Measurements from ENCODE around the gene NECTIN1.

Gene NECTIN1

DNA sequence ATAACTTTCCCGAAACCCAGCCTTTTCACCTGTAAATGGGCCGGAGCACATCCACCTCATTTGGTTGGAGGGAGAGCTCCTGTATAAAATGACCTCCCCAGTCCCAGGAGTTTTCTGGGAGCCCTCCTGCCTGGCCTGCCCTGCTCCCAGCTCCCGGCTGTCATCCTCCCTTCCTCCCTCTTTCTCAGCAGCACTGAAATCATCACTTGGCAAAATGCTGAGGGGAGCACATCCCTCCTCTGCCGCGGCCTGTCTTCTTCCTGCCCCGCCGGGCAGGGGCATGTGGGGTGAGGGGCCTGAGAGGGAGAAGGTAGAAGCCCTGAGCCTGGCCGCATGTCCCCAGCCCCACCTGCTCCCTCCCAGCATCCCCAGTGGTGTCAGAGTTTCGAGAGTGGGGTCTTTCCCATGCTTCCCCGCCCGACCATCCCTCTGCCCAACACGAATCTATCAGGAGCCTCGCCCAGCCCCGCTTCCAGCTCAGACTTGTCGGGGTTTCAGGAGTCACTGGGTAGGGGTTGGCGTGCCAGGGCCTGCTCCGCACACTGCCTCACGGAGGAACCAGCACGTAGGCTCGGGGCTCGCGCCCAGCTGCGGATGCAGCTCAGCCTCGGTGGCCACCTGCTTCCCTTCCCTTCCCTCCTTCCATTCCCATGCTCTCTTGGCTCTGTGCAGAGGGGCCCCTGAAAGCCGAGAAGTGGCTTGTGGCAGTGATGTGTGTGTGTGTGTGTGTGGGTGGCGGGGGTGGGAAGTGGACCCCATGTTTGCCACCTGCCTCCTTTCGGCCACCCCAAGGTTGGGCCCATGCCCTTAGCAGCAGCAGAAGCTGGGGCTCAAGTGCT, 37.1 kb downstream of the NECTIN1 start:
- no peak for DNase-seq

DNA sequence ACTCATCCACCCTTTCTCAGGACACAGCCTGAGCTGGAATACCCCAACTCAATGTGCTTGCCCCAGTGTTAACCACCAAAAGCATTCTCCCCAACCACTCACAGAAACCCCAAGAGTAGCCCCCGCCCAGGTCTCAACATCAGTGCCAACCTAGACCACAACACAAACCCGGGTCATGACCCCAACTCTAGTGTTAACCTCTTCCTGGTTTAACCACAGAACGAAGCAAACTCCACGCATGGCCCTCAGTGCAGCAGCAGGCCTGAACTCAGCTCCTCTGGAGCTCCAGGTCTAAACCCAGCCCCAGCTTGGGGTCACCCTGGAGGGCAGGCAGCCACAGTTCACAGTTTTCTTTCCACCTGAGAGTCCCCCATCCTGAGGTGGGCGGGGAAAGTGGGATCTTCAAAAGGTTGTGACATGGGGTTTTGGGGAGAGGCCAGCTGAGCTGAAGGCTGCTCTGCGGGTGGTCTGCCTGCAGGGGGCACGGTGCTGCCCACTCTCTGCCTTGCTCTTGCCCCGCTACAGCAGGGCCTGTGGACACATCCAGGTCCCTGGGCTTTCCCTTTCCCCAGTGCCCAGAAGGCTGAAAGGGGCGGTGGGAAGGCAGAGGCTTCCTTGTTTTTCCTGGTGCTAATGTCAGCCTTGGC, 37.9 kb downstream of the NECTIN1 start:
- DNase-seq: no peak

DNA sequence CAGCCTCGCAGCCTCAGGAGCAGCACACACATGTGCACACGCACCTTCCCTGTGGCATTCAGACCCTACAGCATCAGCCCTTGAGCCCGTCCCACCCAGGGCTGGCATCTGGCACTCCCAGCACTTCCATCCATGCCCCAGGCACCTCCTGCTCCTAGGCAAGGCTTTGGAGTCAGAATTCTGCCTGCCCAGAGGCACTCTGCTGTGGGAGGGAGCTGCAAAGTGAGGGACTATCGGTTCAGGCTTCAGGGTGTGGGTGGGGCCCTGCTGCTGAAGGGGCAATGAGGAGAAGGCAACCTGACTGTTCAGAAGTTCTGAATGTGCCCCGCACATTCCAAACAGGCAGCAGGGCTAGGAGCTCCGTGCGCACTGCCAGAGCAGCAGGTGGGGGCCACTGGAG, 39.7 kb downstream of the NECTIN1 start:
- DNase-seq: no peak

DNA sequence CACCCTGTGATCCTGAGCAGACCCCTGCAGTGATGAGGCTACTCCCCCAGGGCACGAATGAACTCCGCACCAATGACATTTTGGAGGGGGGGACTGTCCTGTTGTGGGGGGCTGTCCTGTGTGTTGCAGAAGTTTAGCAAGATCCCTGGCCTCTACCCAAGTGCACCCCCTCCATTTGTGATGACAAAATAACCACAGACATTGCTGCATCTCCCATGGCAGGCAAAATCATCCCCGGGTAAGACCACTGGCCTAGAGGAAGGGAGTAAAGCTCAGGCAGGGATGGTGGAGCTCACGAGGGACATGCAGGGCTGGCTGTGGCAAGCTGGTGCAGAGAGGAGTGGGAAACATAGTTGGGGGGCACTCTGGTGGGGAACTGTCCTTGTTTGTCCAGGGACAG, 40.6 kb downstream of the NECTIN1 start:
- DNase-seq: no peak

DNA sequence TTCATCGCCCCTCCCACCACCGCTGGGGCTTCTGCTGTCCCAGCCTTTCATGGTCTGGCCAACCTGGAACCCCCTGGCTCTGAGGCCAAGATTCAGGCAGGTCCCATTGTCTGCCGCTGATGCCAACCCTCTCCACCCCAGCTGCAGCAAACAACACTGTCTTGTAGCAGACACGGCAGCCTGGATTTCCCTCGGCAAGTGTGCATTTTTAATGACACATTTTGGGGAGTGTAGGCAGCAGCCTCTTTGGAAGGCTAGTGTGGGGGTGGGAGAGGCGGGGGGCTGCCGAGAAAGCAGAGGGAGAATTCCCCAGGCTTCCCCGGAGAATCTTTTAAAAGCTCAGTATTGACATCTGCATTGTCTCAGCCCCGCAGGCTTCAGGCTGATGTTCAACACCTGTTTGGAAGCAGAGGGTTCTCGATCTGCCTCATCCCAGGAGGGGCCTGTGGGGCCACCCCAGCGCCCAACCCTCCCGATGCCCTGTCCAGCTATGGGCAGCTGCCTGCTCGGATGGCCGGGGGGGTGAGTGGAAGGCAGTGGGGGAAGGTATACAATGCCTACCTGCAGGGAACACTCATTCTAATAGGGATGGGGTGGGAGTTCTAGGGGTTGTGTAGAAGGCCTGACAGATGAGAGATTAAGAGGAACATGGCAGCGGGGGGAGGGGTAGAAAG, 41.5 kb downstream of the NECTIN1 start:
- DNase-seq: no peak

DNA sequence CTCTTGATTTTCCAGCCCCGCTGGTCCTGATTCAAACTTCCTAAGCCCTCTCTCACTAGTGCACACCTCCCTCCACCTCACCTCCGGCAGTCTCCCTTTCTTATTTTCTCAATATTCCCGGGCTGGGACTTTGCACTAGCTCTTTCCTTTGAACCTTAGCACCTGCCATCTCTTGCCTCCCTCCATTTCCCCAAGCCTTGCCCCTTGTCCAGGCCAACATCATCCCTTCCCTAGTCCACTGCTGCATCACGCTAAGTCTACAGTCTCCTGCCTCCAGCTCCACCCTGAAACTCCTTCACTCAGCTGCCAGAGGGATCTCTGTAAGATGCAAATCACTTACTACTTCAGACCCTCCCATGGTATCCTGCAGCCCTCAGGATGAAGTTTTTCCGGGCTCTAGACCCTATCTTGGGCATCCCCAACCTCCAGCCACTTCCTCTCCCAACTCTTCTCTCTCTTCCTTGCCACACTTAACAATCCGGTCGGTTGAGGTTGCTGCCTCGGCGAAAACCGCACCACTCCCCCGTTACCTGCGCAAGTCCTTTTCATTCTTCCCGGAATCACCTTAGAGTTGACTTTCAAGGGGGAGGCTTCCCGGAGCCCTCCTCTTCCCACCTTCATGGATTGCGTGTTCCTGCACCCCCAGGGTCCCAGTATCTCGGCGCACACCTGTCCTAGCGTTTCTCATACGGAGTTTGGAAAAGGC, 42.7 kb downstream of the NECTIN1 start:
- DNase-seq: no peak

DNA sequence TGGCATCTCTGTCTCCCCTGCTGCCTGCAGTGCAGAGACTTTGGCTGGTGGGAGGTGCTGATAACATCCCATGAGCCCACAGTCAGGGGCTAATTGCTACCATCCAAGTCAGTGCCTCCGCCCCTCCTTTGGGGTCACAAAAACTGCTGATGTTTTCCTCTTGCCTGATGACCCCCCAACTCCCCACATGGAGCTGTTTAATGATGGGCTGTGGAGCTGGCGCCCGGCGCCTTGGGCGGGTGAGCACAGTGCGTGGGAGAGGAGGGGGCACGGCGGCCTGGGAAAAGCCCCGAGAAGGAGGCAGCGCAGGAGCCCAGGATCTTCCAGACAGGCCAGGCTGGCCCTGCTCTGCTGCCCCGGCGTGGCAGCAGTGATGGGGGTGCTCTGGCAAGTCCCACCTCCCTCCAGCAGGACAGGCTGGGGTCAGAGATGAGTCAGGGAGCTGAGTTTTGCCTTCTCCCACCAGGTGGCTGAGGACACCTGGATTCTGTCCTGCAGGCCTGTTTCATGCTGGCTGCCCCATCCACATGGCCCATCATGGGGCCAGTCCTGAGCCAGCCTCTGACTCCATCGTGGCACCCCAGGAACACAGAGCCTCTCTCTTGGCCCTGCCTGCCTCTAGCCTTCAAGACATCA, 43.8 kb downstream of the NECTIN1 start:
- DNase-seq: no peak

DNA sequence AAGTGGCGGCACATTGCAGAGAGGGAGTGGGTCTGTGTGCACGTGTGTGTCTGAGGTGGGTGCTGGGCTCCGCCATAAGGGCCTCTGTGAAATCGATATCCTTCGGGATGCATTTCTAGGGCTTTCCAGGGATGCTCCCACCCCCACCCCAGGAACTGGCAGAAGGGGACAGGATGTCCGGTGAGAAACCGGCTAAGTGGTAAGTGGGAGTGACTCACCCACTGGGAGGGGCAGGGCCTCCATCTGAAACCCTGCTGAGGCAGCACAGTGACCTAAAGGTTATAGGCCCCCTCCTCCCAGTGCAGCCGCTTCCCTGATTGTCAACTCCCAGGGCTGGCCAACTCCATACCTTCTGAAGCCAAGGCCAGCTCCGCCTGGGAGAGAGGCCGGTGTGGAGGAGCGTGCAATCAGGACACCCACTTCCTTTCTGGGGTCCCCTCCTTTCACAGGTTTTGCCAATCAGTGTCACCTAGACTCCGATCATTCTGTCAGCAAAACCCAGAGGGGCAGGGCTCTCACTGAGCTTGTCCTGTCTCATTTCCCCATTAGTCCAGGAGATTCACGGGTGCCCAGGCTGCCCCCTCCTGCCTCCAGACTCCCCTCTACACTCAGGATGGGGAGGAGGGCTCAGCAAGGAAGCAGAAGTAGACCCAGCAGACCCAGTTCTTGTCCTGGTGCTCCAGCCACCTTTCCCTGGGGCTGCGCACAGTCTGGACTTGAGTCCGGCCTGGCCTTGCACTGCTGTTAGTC, 44.5 kb downstream of the NECTIN1 start:
- DNase-seq: peak; percentile 1

DNA sequence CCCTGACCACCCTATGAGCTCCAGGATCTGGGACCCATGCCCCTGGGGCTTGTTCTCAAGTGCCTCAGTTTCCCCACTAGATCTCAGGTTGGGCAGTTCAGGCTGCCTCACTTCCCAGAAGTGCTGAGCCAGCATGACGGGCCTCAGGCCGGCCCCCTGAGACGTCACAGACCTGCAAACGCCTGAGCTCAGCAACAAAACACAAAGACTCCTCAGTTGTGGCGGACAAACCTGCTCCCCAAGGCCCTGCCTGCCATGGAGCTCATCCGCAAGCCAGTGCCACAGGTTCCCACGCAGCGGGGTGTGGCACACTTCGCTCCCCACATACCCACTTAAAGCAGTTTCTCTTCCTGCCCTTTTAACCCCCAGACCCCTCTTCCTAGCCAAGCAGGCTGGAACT, 45.2 kb downstream of the NECTIN1 start:
- DNase-seq: no peak

DNA sequence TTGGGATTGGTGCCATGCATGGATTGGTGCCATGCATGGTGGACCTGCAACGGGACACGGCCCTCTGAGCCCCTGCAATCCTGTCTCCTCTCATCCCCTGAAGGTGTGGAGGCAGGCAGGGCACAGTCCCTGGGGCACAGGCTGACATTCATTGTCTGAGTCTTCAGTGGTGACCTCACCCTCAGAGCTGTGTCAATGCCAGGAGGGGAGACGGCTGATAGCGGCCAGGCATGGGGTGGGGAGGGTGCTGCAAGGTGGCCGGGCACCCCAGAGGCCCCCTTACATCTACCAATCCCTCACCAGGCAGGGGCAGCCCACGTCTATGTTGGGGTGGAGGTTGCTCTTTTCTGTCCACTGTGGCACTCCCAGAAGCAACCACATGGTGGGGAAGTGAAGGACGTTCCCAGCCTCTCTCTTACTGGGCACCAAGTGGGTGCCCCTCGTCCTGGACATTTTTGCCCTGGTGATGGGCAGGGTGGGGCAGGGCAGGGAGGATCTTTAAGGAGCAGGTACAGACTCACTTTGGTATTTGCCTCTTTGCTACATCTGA, 47.6 kb downstream of the NECTIN1 start:
- no peak for DNase-seq

DNA sequence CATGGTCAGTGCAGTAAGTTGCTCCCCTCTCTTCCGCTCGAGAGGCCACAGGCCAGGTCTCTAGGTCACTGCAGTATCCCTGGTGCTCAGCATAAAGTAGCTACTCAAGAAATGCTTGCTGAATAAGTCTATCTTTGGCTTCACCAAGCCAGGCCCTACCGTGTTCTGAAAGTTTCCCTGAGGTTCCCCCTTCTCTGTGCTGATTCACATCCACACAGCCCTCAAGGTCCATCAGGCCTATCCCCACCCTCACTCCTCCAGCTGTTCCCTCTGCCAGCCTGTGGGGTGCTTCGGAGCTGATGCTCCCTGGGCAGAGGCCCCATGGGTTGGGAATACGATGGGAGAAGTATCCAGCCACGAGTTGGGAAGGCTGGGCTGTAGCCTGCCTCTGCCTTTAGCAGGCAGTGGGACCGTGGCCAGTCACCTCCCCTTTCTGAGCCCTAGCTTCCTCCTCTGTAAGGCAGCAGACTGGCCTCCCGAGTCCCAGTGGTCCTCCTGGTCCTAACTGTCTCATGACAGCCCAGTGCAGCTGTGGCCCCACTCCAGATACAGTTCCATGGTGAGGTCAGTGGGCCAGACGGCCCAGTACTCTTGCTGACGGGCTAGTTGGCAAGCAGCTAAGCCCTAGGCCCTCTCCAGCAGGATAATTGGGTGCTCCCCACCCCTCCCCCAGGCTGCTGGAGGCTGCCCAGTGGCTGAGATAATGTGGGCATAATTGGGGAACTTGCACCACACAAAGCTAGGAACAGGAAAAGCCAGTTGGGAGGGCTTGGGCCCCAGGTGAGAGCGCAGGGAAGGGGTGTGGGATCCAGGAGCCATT, 48.2 kb downstream of the NECTIN1 start:
- DNase-seq: no peak

DNA sequence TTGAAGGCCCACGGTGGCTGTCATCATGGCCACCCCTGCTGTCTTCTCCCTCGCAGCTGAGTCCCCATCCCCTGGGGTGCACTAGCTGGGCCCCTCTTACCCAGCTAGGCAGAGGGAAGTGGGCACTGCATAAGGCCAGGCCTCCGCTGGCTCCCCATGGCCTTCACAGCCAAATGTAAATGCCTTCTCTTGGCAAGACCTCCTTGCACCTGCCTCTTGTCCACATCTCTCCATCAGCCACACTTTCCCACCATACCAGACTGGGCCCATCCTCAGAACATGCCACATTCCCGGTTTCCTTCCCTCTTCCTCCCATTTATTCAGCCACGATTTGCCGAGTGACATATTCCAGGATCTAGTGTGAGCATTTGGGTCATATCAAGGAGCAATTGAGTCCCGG, 49.7 kb downstream of the NECTIN1 start:
- DNase-seq: no peak

DNA sequence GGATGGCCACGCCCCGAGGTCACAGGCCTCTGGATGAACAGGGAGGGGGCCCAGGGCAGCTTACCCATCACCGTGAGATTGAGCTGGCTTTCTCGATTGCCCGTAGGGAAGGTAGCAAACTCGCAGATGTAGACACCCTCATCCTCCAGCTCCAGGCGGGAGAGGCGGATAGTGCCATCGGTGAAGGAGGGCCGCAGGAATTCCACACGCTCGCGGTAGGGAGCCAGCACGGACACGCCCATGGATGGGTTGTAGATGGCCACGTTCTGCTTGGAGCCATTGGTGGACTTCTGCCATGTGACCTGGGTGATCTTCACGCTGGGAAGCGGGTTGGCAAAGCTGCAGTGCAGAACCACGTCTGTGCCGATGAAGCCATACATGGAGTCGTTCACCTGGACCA, 50.6 kb downstream of the NECTIN1 start:
- DNase-seq: no peak

DNA sequence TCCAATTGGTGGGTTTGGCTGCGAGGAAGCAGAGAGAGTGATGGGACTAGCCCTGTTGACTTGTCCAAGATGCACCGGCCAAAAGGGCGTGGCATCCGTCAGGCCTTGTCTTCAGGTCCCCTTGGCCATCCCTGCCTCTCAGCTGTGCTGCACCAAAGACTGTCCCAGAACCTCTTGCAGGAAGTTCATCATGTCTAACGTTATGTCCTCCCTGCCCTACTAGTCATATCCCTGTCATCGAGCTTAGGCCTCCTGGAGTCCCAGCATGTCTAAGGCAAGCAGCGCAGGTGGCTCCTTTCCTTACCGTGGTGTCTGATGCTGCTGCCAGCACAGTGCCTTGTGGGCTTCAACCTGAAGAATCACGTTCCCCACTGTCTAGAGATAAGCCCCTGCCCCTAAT, 51.2 kb downstream of the NECTIN1 start:
- no peak for DNase-seq

DNA sequence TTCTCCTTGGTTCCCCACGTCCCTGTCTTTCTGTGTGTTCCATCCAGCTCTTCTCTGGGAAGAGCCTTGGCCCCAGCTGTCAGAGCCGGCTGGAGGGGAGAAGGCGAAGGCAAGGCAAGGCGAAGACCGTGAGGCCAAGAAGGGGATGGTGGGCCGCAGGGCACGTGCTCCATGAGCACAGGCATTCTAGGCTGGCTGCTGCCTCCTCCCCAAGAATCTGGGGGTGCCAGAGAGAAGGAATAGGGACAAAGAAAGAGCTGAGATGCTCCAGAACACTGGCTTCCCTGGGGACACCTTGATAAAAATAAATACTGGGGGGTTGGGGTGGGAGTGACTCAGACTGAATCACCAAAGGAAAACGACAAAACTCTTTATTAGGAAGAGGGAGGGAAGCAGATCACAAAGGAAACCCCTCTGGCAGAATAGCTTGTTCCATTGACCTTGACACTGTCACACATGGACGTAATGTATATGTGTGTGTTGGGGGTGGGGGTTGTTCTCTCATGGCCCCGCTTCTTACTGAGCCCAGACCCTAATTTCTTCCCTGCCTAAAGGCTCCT, 52.5 kb downstream of the NECTIN1 start:
- peak; percentile 5 for DNase-seq

DNA sequence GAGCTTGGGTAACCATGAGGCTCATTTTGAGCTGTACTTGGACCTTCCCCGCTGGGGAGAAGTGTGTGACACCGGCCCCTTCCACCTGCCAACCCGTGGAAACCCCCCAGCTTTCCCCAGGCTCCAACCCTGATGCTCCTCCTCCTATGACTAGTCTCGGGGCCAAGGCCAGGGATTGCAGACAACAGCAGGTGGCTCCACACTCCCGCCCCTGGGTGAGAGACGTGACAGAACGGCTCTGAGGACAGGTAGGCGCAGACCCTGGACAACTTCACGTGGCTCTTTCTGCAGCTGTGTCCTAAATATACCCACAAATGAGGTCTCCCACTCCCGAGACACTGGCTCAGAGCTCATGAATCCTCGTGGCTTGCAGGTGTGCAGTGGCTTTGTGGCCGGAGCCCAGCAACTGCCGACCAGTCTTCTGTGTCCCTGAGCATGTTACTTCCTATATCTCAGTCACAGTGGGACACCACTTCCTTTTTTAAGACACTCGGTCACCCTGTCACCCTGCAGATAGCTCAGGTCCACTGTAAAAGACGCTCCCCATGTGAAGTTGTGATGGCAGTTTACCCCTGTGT, 55.2 kb downstream of the NECTIN1 start:
- DNase-seq: no peak

DNA sequence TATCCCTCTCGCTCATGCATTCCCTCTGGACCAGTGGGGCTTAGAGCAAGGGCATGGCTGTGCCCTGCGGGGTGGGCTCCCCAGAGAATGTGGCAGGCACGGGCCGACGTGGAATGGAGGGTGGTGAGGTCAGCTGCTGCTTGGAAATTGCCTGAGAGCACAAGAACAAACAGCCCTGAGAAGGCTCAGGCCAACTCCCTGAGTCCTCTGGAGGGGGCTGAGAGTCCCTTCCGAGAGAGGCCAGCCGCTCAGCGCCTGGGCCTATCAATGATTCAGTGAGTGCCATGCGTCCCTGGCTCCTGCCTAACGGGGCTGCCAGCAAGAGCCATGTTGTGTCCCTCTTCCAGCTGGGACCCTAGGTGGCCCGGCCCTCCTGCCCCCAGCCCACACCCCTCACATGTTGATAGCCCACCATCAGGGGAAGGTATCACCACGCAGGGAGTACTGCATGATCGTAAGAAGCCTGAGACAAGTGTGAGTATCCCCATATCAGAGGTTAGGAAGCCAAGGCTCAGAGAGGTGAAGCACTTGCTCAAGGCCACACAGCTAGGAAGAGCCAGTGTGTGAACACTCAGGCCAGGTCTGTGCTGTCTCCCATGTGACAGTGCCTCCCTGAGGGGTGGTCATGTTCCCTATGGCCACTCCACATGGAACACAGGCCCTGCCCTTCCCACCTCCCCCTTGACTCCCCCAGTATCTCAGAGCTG, 55.8 kb downstream of the NECTIN1 start:
- no peak for DNase-seq

DNA sequence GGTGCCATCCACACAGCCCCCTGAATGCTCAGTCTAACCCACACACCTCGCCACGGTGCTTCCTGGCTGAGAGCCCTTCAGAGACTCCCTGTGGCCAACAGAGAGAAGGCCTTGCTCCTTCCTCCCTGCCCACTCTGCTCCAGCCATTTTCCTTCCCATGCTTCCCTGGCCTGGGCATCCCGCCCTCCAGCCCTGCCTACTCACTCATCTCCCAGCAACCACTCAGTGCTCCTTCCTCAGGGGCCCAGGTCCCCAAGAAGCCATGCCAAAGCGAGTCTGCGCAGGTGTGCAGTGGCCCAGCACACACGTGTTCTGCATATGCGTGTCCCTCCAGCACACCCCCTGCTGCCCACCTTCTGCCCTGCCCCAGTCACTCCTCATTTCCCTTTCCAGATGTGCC, 56.4 kb downstream of the NECTIN1 start:
- no peak for DNase-seq

DNA sequence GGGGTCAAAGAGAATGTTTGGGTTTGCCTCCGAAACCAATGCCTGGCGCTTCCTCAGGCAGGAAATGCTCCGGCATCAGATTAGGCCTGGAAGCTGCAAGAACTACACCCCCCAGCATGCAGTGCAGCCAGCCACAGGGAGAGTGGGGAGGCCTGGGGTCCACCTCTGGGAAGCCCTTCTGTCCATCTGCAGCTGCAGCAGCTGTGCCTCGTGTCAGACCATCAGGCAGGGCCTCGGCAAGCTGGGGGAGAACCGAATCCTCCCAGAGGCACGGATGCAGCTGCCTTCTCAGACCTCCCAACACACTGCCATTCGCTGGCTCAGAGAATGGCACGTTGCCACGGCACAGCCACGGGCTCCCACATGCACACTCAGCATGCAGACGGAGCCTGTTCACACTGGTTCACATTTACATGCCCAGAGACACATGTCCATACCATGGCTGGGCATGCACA, 57.4 kb downstream of the NECTIN1 start:
- no peak for DNase-seq
